Calu3 (cell line): Measurements from ENCODE around the gene TMEM86A. TPM values are rescaled to one million over a fixed set of nuclear protein-coding genes. Genes with fewer than 3 reads are reported as not detected.

Source experiments
- BruUV-seq: library from RNA; stranded (reverse); fragments of 400-500 nt; replicated peaks from 2 replicates; lab custom pipeline; 2021; lab: Mats Ljungman, UMichigan
- CTCF ChIA-PET: fragments of 300-600 bp; sonication (Branson Sonifier 250); formaldehyde crosslinking; loops from one replicate; lab custom pipeline; 2022; ENCODE audit warnings: antibody characterized with exemption; lab: Charles Lee
- DNase-seq: peaks from one replicate; pipeline ENCODE4 v3.0.0; 2022
- H3K27ac Mint-ChIP-seq: one replicate; pipeline ENCODE4 v1.8.0; 2022; ENCODE audit warnings: mixed read lengths; ENCODE audit not compliant: unreplicated experiment
- H3K27me3 Mint-ChIP-seq: one replicate; pipeline ENCODE4 v1.8.0; 2022; ENCODE audit warnings: mixed read lengths; ENCODE audit not compliant: unreplicated experiment
- H3K36me3 Mint-ChIP-seq: one replicate; pipeline ENCODE4 v1.8.0; 2022; ENCODE audit warnings: mild to moderate bottlenecking, moderate library complexity, mixed read lengths; ENCODE audit not compliant: insufficient read depth, unreplicated experiment
- H3K4me1 Mint-ChIP-seq: one replicate; pipeline ENCODE4 v1.8.0; 2022; ENCODE audit warnings: mild to moderate bottlenecking, low read depth, mixed read lengths; ENCODE audit not compliant: unreplicated experiment
- H3K4me3 Mint-ChIP-seq: one replicate; pipeline ENCODE4 v1.8.0; 2022; ENCODE audit warnings: mild to moderate bottlenecking, low read depth, moderate library complexity, mixed read lengths; ENCODE audit not compliant: unreplicated experiment
- H3K9me3 Mint-ChIP-seq: one replicate; pipeline ENCODE4 v1.8.0; 2022; ENCODE audit warnings: low read depth, mixed read lengths; ENCODE audit not compliant: unreplicated experiment
- intact Hi-C: fragments of 100-400 bp; cut with micrococcal nuclease; formaldehyde crosslinking; loops from one replicate; pipeline ENCODE4 v1.10.0; 2022; ENCODE audit not compliant: unreplicated experiment
- total RNA-seq: library from RNA; stranded (reverse); gene quantifications from 2 replicates; pipeline ENCODE4 v1.2.3, GENCODE V29; 2022
- TF ChIP-seq, protein P1 (sequence below): fragments of 200-600 bp; IDR thresholded peaks from one replicate; pipeline ENCODE4 v1.8.0; 2022; ENCODE audit warnings: antibody characterized with exemption; ENCODE audit not compliant: unreplicated experiment

TMEM86A gene
- total RNA-seq, 1 experiment from 2014 or later, result 8.8 TPM

DNA sequence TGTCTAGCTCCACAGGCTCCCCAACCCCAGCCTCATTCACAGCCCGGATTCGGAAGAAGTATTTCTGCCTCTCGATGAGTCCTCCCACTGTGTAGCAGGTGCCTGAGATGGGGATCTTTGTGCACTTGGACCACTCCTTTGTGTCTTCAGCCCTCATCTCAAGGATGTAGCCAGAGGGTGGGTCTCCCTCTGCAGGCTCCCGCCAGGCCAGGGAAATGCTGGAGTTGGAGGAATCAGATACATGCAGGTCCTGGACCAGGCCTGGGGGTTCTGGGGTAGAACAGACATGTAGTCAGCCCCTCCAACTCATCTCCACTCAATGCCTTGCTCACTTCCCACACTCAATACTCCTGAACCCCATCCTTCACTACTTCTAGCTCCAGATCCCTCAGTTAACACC, 10.8 kb downstream of the TMEM86A start:
- Mint-ChIP-seq H3K27me3 (peaks cover 94% of the 10 kb centered on the region), H3K9me3 (no peaks in the 10 kb centered on the region), H3K27ac (no peak overlapping the region), H3K36me3 (peaks cover 5% of the 10 kb centered on the region), H3K4me3 (no peak overlapping the region), H3K4me1 (peaks cover 5% of the 10 kb centered on the region)
- intact Hi-C loops, result no loop called here
- no peak for DNase-seq
- BruUV-seq, result no TSS peak
- CTCF ChIA-PET, result interaction anchor here (1.4 kb wide), 1 partner anchor 13 kb away, joined by 4 read pairs; no protein-coding TSS in a partner anchor
- TF ChIP-seq, protein P1, sequence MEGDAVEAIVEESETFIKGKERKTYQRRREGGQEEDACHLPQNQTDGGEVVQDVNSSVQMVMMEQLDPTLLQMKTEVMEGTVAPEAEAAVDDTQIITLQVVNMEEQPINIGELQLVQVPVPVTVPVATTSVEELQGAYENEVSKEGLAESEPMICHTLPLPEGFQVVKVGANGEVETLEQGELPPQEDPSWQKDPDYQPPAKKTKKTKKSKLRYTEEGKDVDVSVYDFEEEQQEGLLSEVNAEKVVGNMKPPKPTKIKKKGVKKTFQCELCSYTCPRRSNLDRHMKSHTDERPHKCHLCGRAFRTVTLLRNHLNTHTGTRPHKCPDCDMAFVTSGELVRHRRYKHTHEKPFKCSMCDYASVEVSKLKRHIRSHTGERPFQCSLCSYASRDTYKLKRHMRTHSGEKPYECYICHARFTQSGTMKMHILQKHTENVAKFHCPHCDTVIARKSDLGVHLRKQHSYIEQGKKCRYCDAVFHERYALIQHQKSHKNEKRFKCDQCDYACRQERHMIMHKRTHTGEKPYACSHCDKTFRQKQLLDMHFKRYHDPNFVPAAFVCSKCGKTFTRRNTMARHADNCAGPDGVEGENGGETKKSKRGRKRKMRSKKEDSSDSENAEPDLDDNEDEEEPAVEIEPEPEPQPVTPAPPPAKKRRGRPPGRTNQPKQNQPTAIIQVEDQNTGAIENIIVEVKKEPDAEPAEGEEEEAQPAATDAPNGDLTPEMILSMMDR, result no peak

DNA sequence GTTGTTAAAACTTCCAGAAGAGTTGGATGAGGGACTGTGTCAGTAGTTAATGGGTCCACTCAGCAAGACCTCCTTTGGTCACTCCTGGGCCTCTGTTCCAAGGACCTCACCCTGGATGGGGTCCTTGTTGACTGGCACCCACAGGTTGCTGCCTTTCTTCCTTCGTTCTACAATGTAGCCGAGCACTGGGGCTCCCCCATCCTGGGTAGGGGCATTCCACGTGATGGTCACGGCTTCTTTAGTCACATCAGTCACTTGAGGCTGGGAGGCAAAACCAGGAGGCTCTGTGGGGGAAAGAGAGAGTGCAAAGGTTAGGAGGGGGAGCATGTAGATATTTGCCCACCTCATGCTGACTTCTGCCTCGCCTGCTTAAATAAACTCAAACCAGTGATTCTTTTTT, 12.0 kb downstream of the TMEM86A start:
- Mint-ChIP-seq H3K27ac (no peak overlapping the region), H3K27me3 (peaks cover 94% of the 10 kb centered on the region), H3K4me3 (no peak overlapping the region), H3K4me1 (no peaks in the 10 kb centered on the region), H3K36me3 (peaks cover 5% of the 10 kb centered on the region), H3K9me3 (no peaks in the 10 kb centered on the region)
- no peak for DNase-seq
- no TSS peak for BruUV-seq
- TF ChIP-seq, protein P1, result no peak
- intact Hi-C loops, result no loop called here
- CTCF ChIA-PET, result no interaction called here

DNA sequence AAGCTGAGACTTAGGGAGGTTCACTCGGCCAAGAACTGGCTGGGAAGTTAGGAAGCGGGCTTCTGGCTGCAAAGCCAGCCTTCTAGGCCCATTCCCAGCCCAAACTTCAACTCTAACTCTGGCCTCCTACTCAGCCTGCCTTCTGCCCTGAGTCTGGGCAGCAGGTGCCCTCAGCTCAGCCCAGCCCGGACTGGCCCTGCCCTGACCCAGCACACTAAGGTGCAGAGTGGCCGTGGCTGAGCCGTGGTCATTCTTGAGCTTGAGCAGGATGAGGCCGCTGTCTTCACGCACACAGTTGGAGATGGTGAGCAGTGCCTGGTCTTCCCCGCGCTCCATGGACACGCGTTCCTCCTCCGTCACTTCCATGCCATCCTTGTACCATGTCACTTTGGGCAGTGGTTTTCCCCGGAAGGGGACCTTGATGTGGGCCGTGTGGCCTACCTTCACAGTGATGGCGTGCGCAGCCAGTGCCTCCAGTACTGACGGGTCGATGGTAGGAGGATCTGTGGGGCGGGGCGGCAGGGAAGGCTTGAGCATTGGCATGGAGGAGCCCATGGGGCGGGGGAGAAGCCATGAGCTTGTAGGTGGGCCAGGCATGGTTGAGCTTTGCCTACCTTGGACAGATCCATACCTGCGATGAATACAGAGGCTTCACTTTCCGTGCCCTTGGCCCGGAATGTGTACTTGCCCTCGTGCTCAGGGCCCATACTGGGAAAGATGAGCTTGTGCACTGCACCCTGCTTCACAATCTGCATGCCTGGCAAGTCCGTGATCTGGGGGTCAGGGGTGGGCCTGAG, 15.3 kb downstream of the TMEM86A start:
- CTCF ChIA-PET, result interaction anchor here (0.7 kb wide), 1 partner anchor 843 kb away, joined by 4 read pairs; no protein-coding TSS in a partner anchor
- no peaks in the 10 kb centered on the region for H3K9me3 Mint-ChIP-seq
- H3K36me3 Mint-ChIP-seq, result no peaks in the 10 kb centered on the region
- TF ChIP-seq, protein P1, result no peak
- no peak overlapping the region for H3K27ac Mint-ChIP-seq
- H3K4me3 Mint-ChIP-seq, result no peak overlapping the region
- peaks cover 94% of the 10 kb centered on the region for H3K27me3 Mint-ChIP-seq
- no peak for DNase-seq
- no TSS peak for BruUV-seq
- intact Hi-C loops, result no loop called here
- H3K4me1 Mint-ChIP-seq, result no peaks in the 10 kb centered on the region

DNA sequence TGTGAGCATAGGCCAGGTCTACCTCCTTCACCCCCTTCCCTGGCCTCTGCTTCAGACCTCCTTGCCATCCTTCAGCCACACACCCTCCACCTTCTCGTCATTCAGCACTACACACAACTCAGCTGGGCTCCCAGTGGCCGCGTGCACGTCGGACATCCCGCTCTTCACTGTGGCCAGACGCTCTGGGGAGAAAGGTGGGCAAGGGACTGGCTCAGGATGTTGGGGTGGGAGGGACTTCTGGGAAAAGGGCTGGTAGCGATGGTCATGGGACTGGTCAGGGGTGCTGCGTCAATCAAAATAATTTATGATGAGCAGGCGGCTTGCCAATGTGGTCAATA, 15.8 kb downstream of the TMEM86A start:
- Mint-ChIP-seq H3K4me3 (no peak overlapping the region), H3K4me1 (no peaks in the 10 kb centered on the region), H3K27me3 (peaks cover 89% of the 10 kb centered on the region), H3K27ac (no peak overlapping the region), H3K36me3 (no peaks in the 10 kb centered on the region), H3K9me3 (no peaks in the 10 kb centered on the region)
- BruUV-seq, result no TSS peak
- CTCF ChIA-PET, result no interaction called here
- DNase-seq, result no peak
- intact Hi-C loops, result no loop called here
- TF ChIP-seq, protein P1, result no peak
